Glutamatergic neuron (in vitro differentiated cells): ENCODE results near the gene ITFG1. TPM values are rescaled to one million over a fixed set of nuclear protein-coding genes. Genes with fewer than 3 reads are reported as not detected.
A peak's percentile ranks its signal among the peaks of the same experiment; 100 is the strongest.

Experiments used
- DNase-seq: peaks from one replicate; pipeline ENCODE4 v3.0.0; 2022
- H3K27ac Mint-ChIP-seq: one replicate; pipeline ENCODE4 v1.8.0; 2020; ENCODE audit warnings: mild to moderate bottlenecking, mixed read lengths, inconsistent platforms; ENCODE audit not compliant: unreplicated experiment
- H3K27me3 Mint-ChIP-seq: one replicate; pipeline ENCODE4 v1.8.0; 2020; ENCODE audit warnings: mild to moderate bottlenecking, moderate library complexity, mixed read lengths, inconsistent platforms; ENCODE audit not compliant: unreplicated experiment
- H3K36me3 Mint-ChIP-seq: one replicate; pipeline ENCODE4 v1.8.0; 2020; ENCODE audit warnings: mild to moderate bottlenecking, mixed read lengths, inconsistent platforms; ENCODE audit not compliant: unreplicated experiment
- H3K4me1 Mint-ChIP-seq: one replicate; pipeline ENCODE4 v1.8.0; 2020; ENCODE audit warnings: mild to moderate bottlenecking, low read depth, mixed read lengths, inconsistent platforms; ENCODE audit not compliant: unreplicated experiment
- H3K4me3 Mint-ChIP-seq: one replicate; pipeline ENCODE4 v1.8.0; 2020; ENCODE audit warnings: mild to moderate bottlenecking, mixed read lengths, inconsistent platforms; ENCODE audit not compliant: unreplicated experiment
- H3K9me3 Mint-ChIP-seq: one replicate; pipeline ENCODE4 v1.8.0; 2020; ENCODE audit warnings: mild to moderate bottlenecking, moderate library complexity, mixed read lengths, inconsistent platforms; ENCODE audit not compliant: unreplicated experiment
- long read RNA-seq: library from polyadenylated mRNA; unstranded; transcript quantifications from one replicate; pipeline ENCODE4 v2.0.0, GENCODE V29; 2020; ENCODE audit not compliant: unreplicated experiment
- total RNA-seq: library from RNA; stranded (reverse); fragmentation: NEBNext Ultra II Directional; extraction: Animal tissue kit (Norgen Biotek cat#: 25700); gene quantifications from one replicate; pipeline ENCODE4 v1.2.1, GENCODE V29; 2021; ENCODE audit not compliant: unreplicated experiment
- TF ChIP-seq, protein P1 (sequence below): fragments of 200-600 bp; sonication (generic); IDR thresholded peaks from one replicate; pipeline ENCODE4 v1.5.0; 2021; ENCODE audit not compliant: partially characterized antibody, unreplicated experiment

The ITFG1 gene
- total RNA-seq, result 68.7 TPM
- long read RNA-seq, transcript ITFG1-201 (18 exons, 3,400 nt), result major isoform, 63 of 79 reads
- long read RNA-seq, partial matches to known transcripts, result 5 of 79 reads
- long read RNA-seq, other reads (novel, unspliced or antisense), result 11 of 79 reads

DNA sequence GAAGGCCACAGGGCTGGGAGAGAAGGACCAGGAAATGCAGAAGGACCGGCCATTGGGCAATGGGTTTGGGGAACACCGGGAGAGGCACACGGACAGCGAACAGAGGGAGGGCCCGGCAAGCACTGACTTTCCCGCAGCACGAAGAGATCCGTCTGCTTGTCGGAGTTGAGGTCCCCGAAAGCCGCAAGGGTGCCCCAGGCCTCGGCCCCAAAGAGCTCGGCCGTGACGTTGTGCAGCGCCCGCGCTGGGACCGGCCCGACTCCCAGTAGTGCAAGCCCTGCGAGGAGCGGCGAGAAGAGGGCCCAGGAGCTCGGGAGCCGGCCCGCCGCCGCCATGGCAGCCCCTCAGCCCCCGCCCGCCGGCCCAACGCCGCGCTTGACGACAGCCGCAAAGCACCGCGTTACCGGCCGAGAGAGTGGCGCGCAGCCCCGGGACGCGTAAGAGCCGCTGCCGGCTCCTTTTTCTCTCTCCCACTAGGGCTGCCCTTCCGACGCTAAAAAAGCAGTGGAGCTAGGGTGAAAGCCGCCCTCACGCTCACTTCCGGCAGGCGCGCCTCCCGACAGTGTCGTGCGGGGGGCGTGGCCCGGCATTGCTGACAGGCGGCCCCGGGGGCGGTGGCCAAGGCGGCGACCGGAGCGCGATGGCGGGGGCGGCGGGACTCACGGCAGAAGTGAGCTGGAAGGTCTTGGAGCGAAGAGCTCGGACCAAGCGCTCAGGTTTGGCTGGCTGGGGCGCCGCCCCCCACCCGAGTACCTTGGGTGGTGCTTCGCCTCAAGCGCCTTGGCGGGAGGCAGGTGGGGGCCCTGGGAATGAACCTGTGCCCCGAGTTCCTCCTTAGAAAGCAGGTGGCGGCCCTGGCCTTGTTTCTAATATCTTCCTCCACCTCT, at the start of gene ITFG1, which contains the start of gene PHKB:
ITFG1 (minus strand) TSS at position 353 of the 887 bp plus-strand sequence; CDS start at position 335, 18 bp downstream.
PHKB (plus strand) TSS at position 621 of the 887 bp plus-strand sequence; CDS start at position 641, 20 bp downstream.
- TF ChIP-seq, protein P1, sequence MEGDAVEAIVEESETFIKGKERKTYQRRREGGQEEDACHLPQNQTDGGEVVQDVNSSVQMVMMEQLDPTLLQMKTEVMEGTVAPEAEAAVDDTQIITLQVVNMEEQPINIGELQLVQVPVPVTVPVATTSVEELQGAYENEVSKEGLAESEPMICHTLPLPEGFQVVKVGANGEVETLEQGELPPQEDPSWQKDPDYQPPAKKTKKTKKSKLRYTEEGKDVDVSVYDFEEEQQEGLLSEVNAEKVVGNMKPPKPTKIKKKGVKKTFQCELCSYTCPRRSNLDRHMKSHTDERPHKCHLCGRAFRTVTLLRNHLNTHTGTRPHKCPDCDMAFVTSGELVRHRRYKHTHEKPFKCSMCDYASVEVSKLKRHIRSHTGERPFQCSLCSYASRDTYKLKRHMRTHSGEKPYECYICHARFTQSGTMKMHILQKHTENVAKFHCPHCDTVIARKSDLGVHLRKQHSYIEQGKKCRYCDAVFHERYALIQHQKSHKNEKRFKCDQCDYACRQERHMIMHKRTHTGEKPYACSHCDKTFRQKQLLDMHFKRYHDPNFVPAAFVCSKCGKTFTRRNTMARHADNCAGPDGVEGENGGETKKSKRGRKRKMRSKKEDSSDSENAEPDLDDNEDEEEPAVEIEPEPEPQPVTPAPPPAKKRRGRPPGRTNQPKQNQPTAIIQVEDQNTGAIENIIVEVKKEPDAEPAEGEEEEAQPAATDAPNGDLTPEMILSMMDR, result no peak
- Mint-ChIP-seq H3K27ac (peak within 1 kb of the TSS; percentile 95), H3K4me3 (peak within 1 kb of the TSS; percentile 97), H3K36me3 (no peaks in the 10 kb centered on the region), H3K4me1 (peaks cover 27% of the 10 kb centered on the region), H3K27me3 (peaks cover 2% of the 10 kb centered on the region), H3K9me3 (peaks cover 5% of the 10 kb centered on the region)
- peak; percentile 96 for DNase-seq

DNA sequence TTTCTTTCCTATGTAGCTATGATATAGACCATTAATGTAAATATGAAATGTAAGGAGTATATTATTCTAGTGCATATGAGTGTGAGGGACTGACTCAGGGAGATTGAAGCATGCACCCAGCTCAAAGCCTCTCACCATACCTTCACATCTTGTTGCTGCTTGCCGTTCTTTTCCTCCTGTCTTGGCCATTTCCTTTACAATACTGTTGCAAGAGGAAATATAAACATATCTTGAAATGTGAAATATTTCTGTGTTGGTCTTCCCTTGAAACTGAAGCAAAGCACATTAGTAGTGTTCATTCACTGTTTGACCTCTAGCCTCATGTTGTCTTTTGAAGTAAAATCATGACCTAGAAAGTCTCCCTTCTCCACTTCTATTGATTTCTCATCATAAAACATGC, 46.8 kb upstream of the ITFG1 start:
- H3K4me3 Mint-ChIP-seq, result no peak overlapping the region
- H3K36me3 Mint-ChIP-seq, result peaks cover 5% of the 10 kb centered on the region
- no peaks in the 10 kb centered on the region for H3K4me1 Mint-ChIP-seq
- TF ChIP-seq, protein P1, result no peak
- no peaks in the 10 kb centered on the region for H3K27me3 Mint-ChIP-seq
- no peak for DNase-seq
- H3K27ac Mint-ChIP-seq, result no peak overlapping the region
- no peaks in the 10 kb centered on the region for H3K9me3 Mint-ChIP-seq

DNA sequence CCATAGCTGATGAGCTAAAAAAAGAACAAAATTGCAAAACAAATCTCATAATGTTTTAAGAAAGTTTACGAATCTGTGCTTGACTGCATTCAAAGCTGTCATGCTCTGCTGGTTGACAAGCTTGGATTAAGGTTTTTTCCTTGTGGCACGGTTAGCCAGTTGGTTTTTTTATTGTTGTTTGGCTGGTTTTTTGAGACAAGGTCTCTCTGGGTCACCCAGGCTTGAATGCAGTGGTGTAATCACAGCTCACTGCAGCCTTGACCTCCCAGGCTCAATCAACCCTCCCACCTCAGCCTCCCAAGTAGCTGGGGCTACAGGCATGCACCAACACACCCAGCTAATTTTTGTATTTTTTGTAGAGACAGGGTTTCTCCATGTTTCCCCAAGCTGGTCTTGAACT, 45.9 kb upstream of the ITFG1 start:
- Mint-ChIP-seq H3K27me3 (no peaks in the 10 kb centered on the region), H3K9me3 (no peaks in the 10 kb centered on the region), H3K4me1 (no peaks in the 10 kb centered on the region), H3K36me3 (peaks cover 5% of the 10 kb centered on the region), H3K4me3 (no peak overlapping the region), H3K27ac (no peak overlapping the region)
- TF ChIP-seq, protein P1, result no peak
- no peak for DNase-seq

DNA sequence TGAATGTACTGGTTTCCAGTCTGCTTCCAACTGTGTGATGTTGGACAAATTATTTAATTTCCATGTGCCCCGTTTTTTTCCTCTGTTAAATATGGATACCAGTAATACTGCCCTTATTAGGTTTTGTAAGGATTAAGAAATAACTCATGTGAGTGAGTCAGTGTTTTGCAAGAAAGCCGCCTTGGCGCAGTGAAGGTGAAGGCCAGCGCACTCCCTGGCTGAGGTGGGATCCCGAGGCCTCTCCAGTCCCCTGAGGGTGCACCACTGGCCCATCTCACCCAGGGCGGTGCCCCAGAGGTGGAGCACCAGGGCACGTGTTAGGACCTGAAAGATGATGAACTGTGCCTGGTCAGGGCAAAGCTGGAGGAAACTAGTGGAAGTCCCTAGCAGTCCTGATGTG, 43.7 kb upstream of the ITFG1 start:
- Mint-ChIP-seq H3K36me3 (peaks cover 5% of the 10 kb centered on the region), H3K4me1 (no peaks in the 10 kb centered on the region), H3K27me3 (no peaks in the 10 kb centered on the region), H3K27ac (no peak overlapping the region), H3K4me3 (no peak overlapping the region), H3K9me3 (no peaks in the 10 kb centered on the region)
- TF ChIP-seq, protein P1, result no peak
- no peak for DNase-seq

DNA sequence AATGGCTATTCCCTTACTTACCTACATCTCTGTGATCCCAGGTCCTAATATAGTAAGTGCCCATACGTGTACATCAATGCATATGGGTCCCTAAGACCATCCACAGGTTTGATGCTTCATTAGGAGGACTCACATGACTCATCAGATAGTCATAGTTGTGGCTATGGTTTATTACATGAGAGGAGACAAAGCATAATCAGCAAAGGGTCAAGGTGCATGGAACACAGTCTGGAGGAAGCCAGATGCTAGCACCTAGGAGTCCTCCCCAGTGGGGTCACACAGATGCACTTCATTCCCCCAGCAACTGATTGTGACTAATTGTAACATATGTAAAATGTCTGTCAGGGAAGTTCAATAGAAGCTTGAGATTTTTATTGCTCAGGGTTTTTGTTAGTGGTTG, 43.1 kb upstream of the ITFG1 start:
- no peaks in the 10 kb centered on the region for H3K9me3 Mint-ChIP-seq
- DNase-seq, result no peak

More for the DNA sequence above, 43.1 kb upstream of the ITFG1 start:
- H3K4me1 Mint-ChIP-seq, result no peaks in the 10 kb centered on the region
- H3K27ac Mint-ChIP-seq, result no peak overlapping the region
- TF ChIP-seq, protein P1, result no peak
- H3K4me3 Mint-ChIP-seq, result no peak overlapping the region
- no peaks in the 10 kb centered on the region for H3K27me3 Mint-ChIP-seq
- H3K36me3 Mint-ChIP-seq, result peaks cover 5% of the 10 kb centered on the region
